A549 (cell line): ENCODE results near the gene MRPL20. TPM values are rescaled to one million over a fixed set of nuclear protein-coding genes. Genes with fewer than 3 reads are reported as not detected.

Source experiments
- ATAC-seq, 2 experiments: fragments of 200-7000 bp in 1 of 2; fragments of >200 bp in 1 of 2; cut with Nextera tagmentation in 1 of 2; cut with Tn5 transposase in 1 of 2; 3 replicates each; pipeline versions ENCODE4 v1.8.0 to v1.9.1; 2018 to 2020; ENCODE audit warnings: mild to moderate bottlenecking in 1 of 2, moderate library complexity in 1 of 2
- CTCF ChIA-PET: fragments of 300-600 bp; sonication (Branson Sonifier 250); formaldehyde crosslinking; extraction: SDS; loops from one replicate; lab custom pipeline; 2021; ENCODE audit warnings: antibody characterized with exemption, inconsistent platforms; lab: Yijun Ruan, JAX
- POLR2A ChIA-PET: fragments of 350-600 bp; formaldehyde crosslinking; extraction: SDS; loops from one replicate; lab custom pipeline; 2021; ENCODE audit warnings: antibody characterized with exemption, inconsistent platforms; lab: Yijun Ruan, JAX
- DNase-seq, 2 experiments: peaks; one replicate each; pipeline versions ENCODE4 v3.0.0 to v3.0.0-alpha.2; 2011 to 2016; ENCODE audit warnings: low read depth in 1 of 2, low spot score in 1 of 2
- FAIRE-seq: peaks from 2 replicates; lab custom pipeline; 2011; peaks lifted over from hg19 to GRCh38; lab: Jason Lieb, UNC
- H3K27ac ChIP-seq, 2 experiments: fragments of >200 bp; sonication (Bioruptor Twin); formaldehyde crosslinking; 3 replicates each; pipeline ENCODE4 v1.5.1; 2016 to 2017
- H3K4me1 ChIP-seq: fragments of >200 bp; sonication (Bioruptor Twin); formaldehyde crosslinking; 3 replicates; pipeline ENCODE4 v1.6.1; 2016
- H3K4me2 ChIP-seq: fragments of >200 bp; sonication (Bioruptor Twin); formaldehyde crosslinking; 3 replicates; pipeline ENCODE4 v1.6.1; 2016
- H3K4me3 ChIP-seq: fragments of >200 bp; sonication (Bioruptor Twin); formaldehyde crosslinking; 3 replicates; pipeline ENCODE4 v1.5.1; 2016
- H3K9me3 ChIP-seq: fragments of >200 bp; sonication (Bioruptor Twin); formaldehyde crosslinking; 3 replicates; pipeline ENCODE4 v1.6.1; 2016
- CBX2 ChIP-seq: fragments of 200-600 bp; sonication (generic); IDR thresholded peaks from 2 replicates; pipeline ENCODE4 v1.6.1; 2016; ENCODE audit warnings: low read depth, mild to moderate bottlenecking, borderline replicate concordance
- CHD2 ChIP-seq: fragments of 150-350 bp; IDR thresholded peaks from 2 replicates; pipeline ENCODE4 v1.6.1; 2014; ENCODE audit warnings: low read length; ENCODE audit not compliant: partially characterized antibody
- EP300 ChIP-seq, 2 experiments: fragments of >200 bp; sonication (Bioruptor Twin); formaldehyde crosslinking; IDR thresholded peaks; 2 replicates in 1 of 2; 3 replicates in 1 of 2; pipeline ENCODE4 v1.6.1; 2016 to 2017
- FOSB ChIP-seq: fragments of 250-450 bp; sonication (Bioruptor Pico); IDR thresholded peaks from 2 replicates; pipeline ENCODE4 v1.5.0; 2020; ENCODE audit warnings: mild to moderate bottlenecking, moderate library complexity
- FOSL2 ChIP-seq, 2 experiments: fragments of 450-650 bp in 1 of 2; fragments of >200 bp in 1 of 2; sonication (Bioruptor Twin) in 1 of 2; formaldehyde crosslinking; IDR thresholded peaks; 2 replicates each; pipeline versions ENCODE4 v1.5.0 to v1.6.1; 2016 to 2020; ENCODE audit warnings: mild to moderate bottlenecking in 1 of 2, moderate library complexity in 1 of 2
- HEYL ChIP-seq: fragments of 250-450 bp; sonication (Bioruptor Pico); IDR thresholded peaks from 2 replicates; pipeline ENCODE4 v1.8.0; 2021; ENCODE audit warnings: mild to moderate bottlenecking, moderate library complexity
- HOXA7 ChIP-seq: fragments of 250-450 bp; sonication (Bioruptor Pico); IDR thresholded peaks from 2 replicates; pipeline ENCODE4 v1.5.0; 2020; ENCODE audit warnings: mild to moderate bottlenecking, moderate library complexity
- JUNB ChIP-seq: fragments of >200 bp; sonication (Bioruptor Twin); formaldehyde crosslinking; IDR thresholded peaks from 2 replicates; pipeline ENCODE4 v1.6.1; 2016
- NFE2L2 ChIP-seq: fragments of 150-350 bp; conservative IDR thresholded peaks from 2 replicates; pipeline ENCODE4 v1.6.1; 2014; ENCODE audit warnings: low read length
- NPAS2 ChIP-seq: fragments of 250-450 bp; sonication (Bioruptor Pico); IDR thresholded peaks from 2 replicates; pipeline ENCODE4 v1.8.0; 2022; ENCODE audit warnings: mild to moderate bottlenecking, moderate library complexity, borderline replicate concordance
- PHF8 ChIP-seq: fragments of 200-600 bp; sonication (generic); IDR thresholded peaks from 2 replicates; pipeline ENCODE4 v1.6.1; 2016; ENCODE audit warnings: low read depth, mild to moderate bottlenecking, antibody characterized with exemption, moderate library complexity, borderline replicate concordance
- POLR2A ChIP-seq: IDR thresholded peaks from 2 replicates; pipeline ENCODE4 v1.6.1; 2012; ENCODE audit warnings: mild to moderate bottlenecking, low read length
- RNF2 ChIP-seq: fragments of 200-600 bp; sonication (generic); IDR thresholded peaks from 2 replicates; pipeline ENCODE4 v1.6.1; 2016; ENCODE audit warnings: low read depth, mild to moderate bottlenecking, antibody characterized with exemption, moderate library complexity, borderline replicate concordance
- WGBS: methylation state at CpG from one replicate; pipeline ENCODE4 v1.1.6; 2017; ENCODE audit errors: missing lambda C conversion rate; 5-methylcytosine and 5-hydroxymethylcytosine counted together
- polyA plus RNA-seq, 4 experiments: library from polyadenylated mRNA; depleted of rRNA in 3 of 4; stranded (reverse); fragments of >200 nt; fragmentation: RNase III in 1 of 4; extraction: RNeasy Plus Mini Kit Qiagen cat#74134 plus additional on column Dnase treatment in 1 of 4; gene quantifications; 2 replicates in 3 of 4; 3 replicates in 1 of 4; pipeline ENCODE4 v1.2.3, GENCODE V29; 2011 to 2017
- TF ChIP-seq, protein P1 (sequence below): fragments of 250-450 bp; sonication (Bioruptor Pico); IDR thresholded peaks from 2 replicates; pipeline ENCODE4 v1.5.0; 2021; ENCODE audit warnings: mild to moderate bottlenecking, moderate library complexity, borderline replicate concordance
- TF ChIP-seq, protein P2 (sequence below): fragments of >200 bp; sonication (Bioruptor Twin); formaldehyde crosslinking; IDR thresholded peaks from 2 replicates; pipeline ENCODE4 v1.6.1; 2016
- TF ChIP-seq, protein P3 (sequence below): fragments of >200 bp; sonication (Bioruptor Twin); formaldehyde crosslinking; IDR thresholded peaks from 3 replicates; pipeline ENCODE4 v1.6.1; 2016
- TF ChIP-seq, protein P4 (sequence below): fragments of 200-600 bp; sonication (generic); IDR thresholded peaks from 2 replicates; pipeline ENCODE4 v1.6.1; 2016; ENCODE audit warnings: antibody characterized with exemption, mild to moderate bottlenecking, moderate library complexity
- TF ChIP-seq, protein P5 (sequence below): IDR thresholded peaks from 2 replicates; pipeline ENCODE4 v1.6.1; 2012; ENCODE audit warnings: low read depth, borderline replicate concordance
- TF ChIP-seq, protein P6 (sequence below): fragments of 450-650 bp; IDR thresholded peaks from 2 replicates; pipeline ENCODE4 v1.6.1; 2014; ENCODE audit warnings: antibody characterized with exemption

Gene MRPL20
- polyA plus RNA-seq, 2 of the 4 experiments (the other 2 are of a cell fraction): 158 to 163 TPM

DNA sequence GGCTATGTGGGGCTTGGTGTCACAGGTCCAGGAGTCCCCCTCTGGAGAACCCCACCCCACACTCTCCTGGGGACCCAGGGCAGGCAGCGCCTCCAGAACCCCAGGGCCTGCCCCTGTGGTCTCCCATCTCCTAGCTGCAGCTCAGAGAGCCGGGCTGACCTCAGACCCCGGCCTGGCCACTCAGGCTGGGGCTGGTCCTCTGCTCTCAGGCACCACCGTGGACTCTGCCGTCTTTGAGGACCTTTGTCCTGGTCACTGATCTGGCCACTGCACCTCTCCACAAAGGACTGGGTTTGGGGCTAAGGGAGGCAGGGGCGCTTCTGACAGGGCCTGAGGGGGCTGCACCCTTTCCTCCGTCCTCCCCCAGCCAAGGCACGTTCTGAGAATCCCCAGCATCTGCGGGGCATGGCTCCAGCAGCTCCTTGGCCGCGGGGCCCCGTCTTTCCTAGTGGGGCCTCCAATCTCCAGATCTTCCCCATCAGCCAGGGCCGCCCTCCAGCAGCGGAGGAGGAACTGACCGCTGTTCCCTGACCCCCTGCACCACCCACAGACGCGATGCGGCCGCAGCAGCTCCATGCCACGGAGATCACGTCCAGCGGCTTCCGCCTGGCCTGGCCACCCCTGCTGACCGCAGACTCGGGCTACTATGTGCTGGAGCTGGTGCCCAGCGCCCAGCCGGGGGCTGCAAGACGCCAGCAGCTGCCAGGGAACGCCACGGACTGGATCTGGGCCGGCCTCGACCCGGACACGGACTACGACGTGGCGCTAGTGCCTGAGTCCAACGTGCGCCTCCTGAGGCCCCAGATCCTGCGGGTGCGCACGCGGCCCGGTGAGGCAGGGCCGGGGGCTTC is 31.7 kb upstream of the MRPL20 start:
- 97% methylated on average over 13 of the region's 45 CpGs for WGBS
- H3K9me3 ChIP-seq: no peaks in the 10 kb centered on the region
- TF ChIP-seq HEYL (CRISPR knock-in tag): no peak
- no peak for TF ChIP-seq JUNB
- no peak for TF ChIP-seq EP300 (IDR thresholded peaks at IDR 0.05)
- TF ChIP-seq, protein P1, sequence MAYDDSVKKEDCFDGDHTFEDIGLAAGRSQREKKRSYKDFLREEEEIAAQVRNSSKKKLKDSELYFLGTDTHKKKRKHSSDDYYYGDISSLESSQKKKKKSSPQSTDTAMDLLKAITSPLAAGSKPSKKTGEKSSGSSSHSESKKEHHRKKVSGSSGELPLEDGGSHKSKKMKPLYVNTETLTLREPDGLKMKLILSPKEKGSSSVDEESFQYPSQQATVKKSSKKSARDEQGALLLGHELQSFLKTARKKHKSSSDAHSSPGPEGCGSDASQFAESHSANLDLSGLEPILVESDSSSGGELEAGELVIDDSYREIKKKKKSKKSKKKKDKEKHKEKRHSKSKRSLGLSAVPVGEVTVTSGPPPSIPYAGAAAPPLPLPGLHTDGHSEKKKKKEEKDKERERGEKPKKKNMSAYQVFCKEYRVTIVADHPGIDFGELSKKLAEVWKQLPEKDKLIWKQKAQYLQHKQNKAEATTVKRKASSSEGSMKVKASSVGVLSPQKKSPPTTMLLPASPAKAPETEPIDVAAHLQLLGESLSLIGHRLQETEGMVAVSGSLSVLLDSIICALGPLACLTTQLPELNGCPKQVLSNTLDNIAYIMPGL: no peak
- no peak for TF ChIP-seq CBX2
- TF ChIP-seq, protein P2, sequence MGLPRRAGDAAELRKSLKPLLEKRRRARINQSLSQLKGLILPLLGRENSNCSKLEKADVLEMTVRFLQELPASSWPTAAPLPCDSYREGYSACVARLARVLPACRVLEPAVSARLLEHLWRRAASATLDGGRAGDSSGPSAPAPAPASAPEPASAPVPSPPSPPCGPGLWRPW: no peak
- TF ChIP-seq PHF8: no peak
- TF ChIP-seq FOSB (CRISPR knock-in tag): no peak
- TF ChIP-seq RNF2: no peak
- TF ChIP-seq, protein P3, sequence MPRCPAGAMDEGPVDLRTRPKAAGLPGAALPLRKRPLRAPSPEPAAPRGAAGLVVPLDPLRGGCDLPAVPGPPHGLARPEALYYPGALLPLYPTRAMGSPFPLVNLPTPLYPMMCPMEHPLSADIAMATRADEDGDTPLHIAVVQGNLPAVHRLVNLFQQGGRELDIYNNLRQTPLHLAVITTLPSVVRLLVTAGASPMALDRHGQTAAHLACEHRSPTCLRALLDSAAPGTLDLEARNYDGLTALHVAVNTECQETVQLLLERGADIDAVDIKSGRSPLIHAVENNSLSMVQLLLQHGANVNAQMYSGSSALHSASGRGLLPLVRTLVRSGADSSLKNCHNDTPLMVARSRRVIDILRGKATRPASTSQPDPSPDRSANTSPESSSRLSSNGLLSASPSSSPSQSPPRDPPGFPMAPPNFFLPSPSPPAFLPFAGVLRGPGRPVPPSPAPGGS: no peak
- TF ChIP-seq, protein P4, sequence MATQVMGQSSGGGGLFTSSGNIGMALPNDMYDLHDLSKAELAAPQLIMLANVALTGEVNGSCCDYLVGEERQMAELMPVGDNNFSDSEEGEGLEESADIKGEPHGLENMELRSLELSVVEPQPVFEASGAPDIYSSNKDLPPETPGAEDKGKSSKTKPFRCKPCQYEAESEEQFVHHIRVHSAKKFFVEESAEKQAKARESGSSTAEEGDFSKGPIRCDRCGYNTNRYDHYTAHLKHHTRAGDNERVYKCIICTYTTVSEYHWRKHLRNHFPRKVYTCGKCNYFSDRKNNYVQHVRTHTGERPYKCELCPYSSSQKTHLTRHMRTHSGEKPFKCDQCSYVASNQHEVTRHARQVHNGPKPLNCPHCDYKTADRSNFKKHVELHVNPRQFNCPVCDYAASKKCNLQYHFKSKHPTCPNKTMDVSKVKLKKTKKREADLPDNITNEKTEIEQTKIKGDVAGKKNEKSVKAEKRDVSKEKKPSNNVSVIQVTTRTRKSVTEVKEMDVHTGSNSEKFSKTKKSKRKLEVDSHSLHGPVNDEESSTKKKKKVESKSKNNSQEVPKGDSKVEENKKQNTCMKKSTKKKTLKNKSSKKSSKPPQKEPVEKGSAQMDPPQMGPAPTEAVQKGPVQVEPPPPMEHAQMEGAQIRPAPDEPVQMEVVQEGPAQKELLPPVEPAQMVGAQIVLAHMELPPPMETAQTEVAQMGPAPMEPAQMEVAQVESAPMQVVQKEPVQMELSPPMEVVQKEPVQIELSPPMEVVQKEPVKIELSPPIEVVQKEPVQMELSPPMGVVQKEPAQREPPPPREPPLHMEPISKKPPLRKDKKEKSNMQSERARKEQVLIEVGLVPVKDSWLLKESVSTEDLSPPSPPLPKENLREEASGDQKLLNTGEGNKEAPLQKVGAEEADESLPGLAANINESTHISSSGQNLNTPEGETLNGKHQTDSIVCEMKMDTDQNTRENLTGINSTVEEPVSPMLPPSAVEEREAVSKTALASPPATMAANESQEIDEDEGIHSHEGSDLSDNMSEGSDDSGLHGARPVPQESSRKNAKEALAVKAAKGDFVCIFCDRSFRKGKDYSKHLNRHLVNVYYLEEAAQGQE: no peak
- TF ChIP-seq NFE2L2: no peak
- TF ChIP-seq CHD2: no peak
- TF ChIP-seq, protein P5, sequence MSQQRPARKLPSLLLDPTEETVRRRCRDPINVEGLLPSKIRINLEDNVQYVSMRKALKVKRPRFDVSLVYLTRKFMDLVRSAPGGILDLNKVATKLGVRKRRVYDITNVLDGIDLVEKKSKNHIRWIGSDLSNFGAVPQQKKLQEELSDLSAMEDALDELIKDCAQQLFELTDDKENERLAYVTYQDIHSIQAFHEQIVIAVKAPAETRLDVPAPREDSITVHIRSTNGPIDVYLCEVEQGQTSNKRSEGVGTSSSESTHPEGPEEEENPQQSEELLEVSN: no peak
- TF ChIP-seq, protein P6, sequence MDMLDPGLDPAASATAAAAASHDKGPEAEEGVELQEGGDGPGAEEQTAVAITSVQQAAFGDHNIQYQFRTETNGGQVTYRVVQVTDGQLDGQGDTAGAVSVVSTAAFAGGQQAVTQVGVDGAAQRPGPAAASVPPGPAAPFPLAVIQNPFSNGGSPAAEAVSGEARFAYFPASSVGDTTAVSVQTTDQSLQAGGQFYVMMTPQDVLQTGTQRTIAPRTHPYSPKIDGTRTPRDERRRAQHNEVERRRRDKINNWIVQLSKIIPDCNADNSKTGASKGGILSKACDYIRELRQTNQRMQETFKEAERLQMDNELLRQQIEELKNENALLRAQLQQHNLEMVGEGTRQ: no peak
- TF ChIP-seq HOXA7 (CRISPR knock-in tag): no peak
- no peak for TF ChIP-seq POLR2A
- TF ChIP-seq NPAS2: no peak
- no peak for TF ChIP-seq FOSL2 (IDR thresholded peaks at IDR 0.05)
- TF ChIP-seq FOSL2 (CRISPR knock-in tag; IDR thresholded peaks at IDR 0.05): no peak
- TF ChIP-seq, all 56 proteins: peak for 0
- ChIA-PET POLR2A (interaction anchor here (1.4 kb wide), 1 partner anchor 31 kb away, joined by 4 read pairs; the partner anchor contains the start of gene MRPL20), CTCF (interaction anchor here (0.6 to 8.5 kb wide), 6 partner anchors 9 to 87 kb away, joined by 3 to 162 read pairs (median 9); no protein-coding TSS in a partner anchor)
- peak overlapping the region; percentile 71 to 83 for H3K27ac ChIP-seq
- no peak for DNase-seq
- peaks cover 31% of the 10 kb centered on the region for H3K4me1 ChIP-seq
- ATAC-seq: no peak; a peak in 1 of 6 replicates
- FAIRE-seq: no peak
- no peak overlapping the region for H3K4me3 ChIP-seq
- H3K4me2 ChIP-seq: peak overlapping the region; percentile 77
